ENCODE data around the gene EPB41L2.

- no peak for TF ChIP-seq CTCF (IDR thresholded peaks at IDR 0.05; ENCODE audit: insufficient read depth, low read depth, low read length)
- TF ChIP-seq EZH2 (IDR thresholded peaks at IDR 0.05; ENCODE audit: insufficient read depth, low read length) = no peak
These were observed 139.7 kb downstream of the EPB41L2 start for GRCh38 chr6:130923350-130923749.
